HL-60 (cell line): Measurements from ENCODE around the gene ECHS1.
A peak's percentile ranks its signal among the peaks of the same experiment; 100 is the strongest.

Experiments
- DNase-seq, 2 experiments: peaks; one replicate each; pipeline ENCODE4 v3.0.0-alpha.2; 2010 to 2020; ENCODE audit warnings: low read depth in 1 of 2, low spot score in 1 of 2
- H3K27ac ChIP-seq: fragments of 250-450 bp; sonication (Bioruptor Pico); replicated peaks from 2 replicates; pipeline ENCODE4 v1.5.1; 2020; ENCODE audit warnings: mild to moderate bottlenecking, moderate library complexity
- H3K27me3 ChIP-seq: fragments of 250-450 bp; sonication (Bioruptor Pico); 2 replicates; pipeline ENCODE4 v1.5.1; 2021; ENCODE audit warnings: mild to moderate bottlenecking, moderate library complexity; ENCODE audit not compliant: insufficient read depth, poor library complexity, severe bottlenecking
- H3K4me3 ChIP-seq: replicated peaks from 2 replicates; pipeline ENCODE4 v1.5.1; 2011; ENCODE audit warnings: mild to moderate bottlenecking, control low read depth, low read length; ENCODE audit not compliant: insufficient read depth
- GABPA ChIP-seq: IDR thresholded peaks from 2 replicates; pipeline ENCODE4 v1.6.1; 2012; ENCODE audit warnings: low read depth
- POLR2AphosphoS5 ChIP-seq: IDR thresholded peaks from 2 replicates; pipeline ENCODE4 v1.6.1; 2012; ENCODE audit warnings: low read depth
- SPI1 ChIP-seq: IDR thresholded peaks from 2 replicates; pipeline ENCODE4 v1.6.1; 2012; ENCODE audit warnings: low read depth, mild to moderate bottlenecking, borderline replicate concordance
- TF ChIP-seq, protein P1 (sequence below): IDR thresholded peaks from one replicate; pipeline ENCODE4 v1.5.1; 2011; ENCODE audit warnings: low read length, control low read depth, inconsistent platforms; ENCODE audit not compliant: insufficient read depth
- TF ChIP-seq, protein P2 (sequence below): IDR thresholded peaks from 2 replicates; pipeline ENCODE4 v1.6.1; 2012; ENCODE audit warnings: low read depth; ENCODE audit not compliant: insufficient replicate concordance

Gene ECHS1

DNA sequence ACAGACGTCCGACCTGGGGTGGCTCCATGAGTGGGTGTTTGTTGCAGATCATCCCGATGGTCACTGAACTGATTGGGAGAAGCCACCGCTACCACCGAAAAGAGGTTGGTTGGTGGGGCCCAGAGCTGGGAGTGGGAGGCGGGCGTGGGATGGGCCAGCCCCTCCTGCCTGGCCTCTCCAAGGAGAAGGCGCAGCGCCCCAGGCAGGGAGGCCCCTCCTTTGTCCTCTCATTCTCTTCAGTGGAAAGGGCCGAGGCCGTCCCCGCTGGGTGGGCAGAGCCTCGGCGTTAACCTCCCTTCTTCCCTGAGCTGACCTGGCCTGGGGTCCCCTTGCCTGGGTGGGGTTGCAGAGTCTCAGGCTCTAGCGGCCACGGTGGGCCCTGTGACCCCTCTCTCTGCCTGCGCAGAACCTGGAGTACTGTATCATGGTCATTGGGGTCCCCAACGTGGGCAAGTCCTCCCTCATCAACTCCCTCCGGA, 26.0 kb upstream of the ECHS1 start:
- Histone ChIP-seq H3K27ac (no peak overlapping the region), H3K4me3 (no peak overlapping the region), H3K27me3 (no peaks in the 10 kb centered on the region)
- TF ChIP-seq, protein P1, sequence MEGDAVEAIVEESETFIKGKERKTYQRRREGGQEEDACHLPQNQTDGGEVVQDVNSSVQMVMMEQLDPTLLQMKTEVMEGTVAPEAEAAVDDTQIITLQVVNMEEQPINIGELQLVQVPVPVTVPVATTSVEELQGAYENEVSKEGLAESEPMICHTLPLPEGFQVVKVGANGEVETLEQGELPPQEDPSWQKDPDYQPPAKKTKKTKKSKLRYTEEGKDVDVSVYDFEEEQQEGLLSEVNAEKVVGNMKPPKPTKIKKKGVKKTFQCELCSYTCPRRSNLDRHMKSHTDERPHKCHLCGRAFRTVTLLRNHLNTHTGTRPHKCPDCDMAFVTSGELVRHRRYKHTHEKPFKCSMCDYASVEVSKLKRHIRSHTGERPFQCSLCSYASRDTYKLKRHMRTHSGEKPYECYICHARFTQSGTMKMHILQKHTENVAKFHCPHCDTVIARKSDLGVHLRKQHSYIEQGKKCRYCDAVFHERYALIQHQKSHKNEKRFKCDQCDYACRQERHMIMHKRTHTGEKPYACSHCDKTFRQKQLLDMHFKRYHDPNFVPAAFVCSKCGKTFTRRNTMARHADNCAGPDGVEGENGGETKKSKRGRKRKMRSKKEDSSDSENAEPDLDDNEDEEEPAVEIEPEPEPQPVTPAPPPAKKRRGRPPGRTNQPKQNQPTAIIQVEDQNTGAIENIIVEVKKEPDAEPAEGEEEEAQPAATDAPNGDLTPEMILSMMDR, result no peak
- TF ChIP-seq POLR2AphosphoS5 (no peak), GABPA (no peak), SPI1 (no peak)
- TF ChIP-seq, protein P2, sequence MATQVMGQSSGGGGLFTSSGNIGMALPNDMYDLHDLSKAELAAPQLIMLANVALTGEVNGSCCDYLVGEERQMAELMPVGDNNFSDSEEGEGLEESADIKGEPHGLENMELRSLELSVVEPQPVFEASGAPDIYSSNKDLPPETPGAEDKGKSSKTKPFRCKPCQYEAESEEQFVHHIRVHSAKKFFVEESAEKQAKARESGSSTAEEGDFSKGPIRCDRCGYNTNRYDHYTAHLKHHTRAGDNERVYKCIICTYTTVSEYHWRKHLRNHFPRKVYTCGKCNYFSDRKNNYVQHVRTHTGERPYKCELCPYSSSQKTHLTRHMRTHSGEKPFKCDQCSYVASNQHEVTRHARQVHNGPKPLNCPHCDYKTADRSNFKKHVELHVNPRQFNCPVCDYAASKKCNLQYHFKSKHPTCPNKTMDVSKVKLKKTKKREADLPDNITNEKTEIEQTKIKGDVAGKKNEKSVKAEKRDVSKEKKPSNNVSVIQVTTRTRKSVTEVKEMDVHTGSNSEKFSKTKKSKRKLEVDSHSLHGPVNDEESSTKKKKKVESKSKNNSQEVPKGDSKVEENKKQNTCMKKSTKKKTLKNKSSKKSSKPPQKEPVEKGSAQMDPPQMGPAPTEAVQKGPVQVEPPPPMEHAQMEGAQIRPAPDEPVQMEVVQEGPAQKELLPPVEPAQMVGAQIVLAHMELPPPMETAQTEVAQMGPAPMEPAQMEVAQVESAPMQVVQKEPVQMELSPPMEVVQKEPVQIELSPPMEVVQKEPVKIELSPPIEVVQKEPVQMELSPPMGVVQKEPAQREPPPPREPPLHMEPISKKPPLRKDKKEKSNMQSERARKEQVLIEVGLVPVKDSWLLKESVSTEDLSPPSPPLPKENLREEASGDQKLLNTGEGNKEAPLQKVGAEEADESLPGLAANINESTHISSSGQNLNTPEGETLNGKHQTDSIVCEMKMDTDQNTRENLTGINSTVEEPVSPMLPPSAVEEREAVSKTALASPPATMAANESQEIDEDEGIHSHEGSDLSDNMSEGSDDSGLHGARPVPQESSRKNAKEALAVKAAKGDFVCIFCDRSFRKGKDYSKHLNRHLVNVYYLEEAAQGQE, result no peak
- no peak for DNase-seq

DNA sequence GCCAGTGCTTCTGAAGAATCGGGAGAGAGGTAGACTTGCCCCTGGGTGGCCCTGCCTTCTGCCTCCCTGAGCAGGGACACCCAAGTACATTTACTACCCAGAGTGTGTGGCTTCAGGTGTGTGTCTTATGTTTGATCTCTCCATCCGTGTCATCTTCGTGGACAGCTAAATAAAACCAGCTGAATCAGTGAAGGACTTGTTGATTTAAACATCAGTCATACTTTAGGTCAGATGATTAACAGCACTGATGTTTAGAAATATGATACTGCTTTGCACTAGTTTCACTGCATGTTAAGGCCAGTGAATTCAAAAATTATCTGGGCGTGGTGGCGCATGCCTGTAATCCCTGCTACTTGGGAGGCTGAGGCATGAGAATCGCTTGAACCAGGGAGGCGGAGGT, 24.8 kb upstream of the ECHS1 start:
- Histone ChIP-seq H3K4me3 (no peak overlapping the region), H3K27me3 (no peaks in the 10 kb centered on the region), H3K27ac (no peak overlapping the region)
- DNase-seq, result no peak
- TF ChIP-seq, protein P1, result no peak
- TF ChIP-seq, protein P2, result no peak
- TF ChIP-seq GABPA (no peak), POLR2AphosphoS5 (no peak), SPI1 (no peak)

DNA sequence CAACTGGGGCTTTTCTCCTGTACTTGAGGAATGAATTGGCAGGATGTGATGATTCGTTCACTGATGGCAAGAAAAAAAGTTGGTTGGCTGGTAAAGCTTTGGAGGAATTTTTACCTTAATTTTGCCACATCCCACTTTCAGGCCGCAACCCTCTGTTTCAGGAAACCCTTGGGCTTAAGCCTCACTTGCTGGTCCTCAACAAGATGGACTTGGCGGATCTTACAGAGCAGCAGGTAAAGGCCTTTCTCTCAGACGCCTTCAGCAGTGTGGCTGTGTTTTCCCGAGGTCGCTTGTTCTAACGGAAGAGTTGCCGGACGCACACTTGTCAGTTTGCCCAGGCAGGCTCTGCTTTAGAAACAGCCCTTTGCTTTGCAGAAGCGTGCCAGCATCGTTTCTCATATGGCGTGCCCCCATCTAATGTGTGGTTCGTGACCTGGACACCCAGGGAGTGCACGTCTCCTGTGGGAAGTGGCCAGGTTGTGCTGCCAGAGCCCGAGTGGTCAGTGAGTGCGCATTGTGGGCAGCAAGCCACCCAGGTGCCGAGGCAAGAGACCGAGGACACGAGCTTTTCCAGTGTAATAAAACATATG, 23.0 kb upstream of the ECHS1 start:
- no peak overlapping the region for H3K4me3 ChIP-seq
- no peak overlapping the region for H3K27ac ChIP-seq
- TF ChIP-seq, protein P2, result no peak
- TF ChIP-seq, protein P1, result no peak
- no peak for TF ChIP-seq GABPA
- peak; percentile 30; the same call in 1 of the 2 replicates for TF ChIP-seq POLR2AphosphoS5
- no peaks in the 10 kb centered on the region for H3K27me3 ChIP-seq
- DNase-seq, result no peak
